Body of pancreas (tissue), 4 donors: ENCODE measurements around the gene KBTBD12. TPM values are rescaled to one million over a fixed set of nuclear protein-coding genes. Genes with fewer than 3 reads are reported as not detected.

Experiments used
- ATAC-seq: fragments of 150-250 bp; one replicate; pipeline ENCODE4 v1.9.1; 2016
- DNase-seq, 4 donors: peaks; one replicate each; pipeline ENCODE4 v3.0.0-alpha.2; 2019
- H3K27ac ChIP-seq, 4 donors: fragments of 200-600 bp; sonication (generic); 1 replicate in 3 of 4; 2 replicates in 1 of 4; pipeline versions ENCODE4 v1.5.1 to v1.6.1; 2016 to 2019; ENCODE audit warnings: mild to moderate bottlenecking in 1 of 4, mixed read lengths in 1 of 4, moderate library complexity in 1 of 4
- H3K27me3 ChIP-seq, 2 donors: fragments of 200-600 bp; sonication (generic); one replicate each; pipeline ENCODE4 v1.6.0; 2016; ENCODE audit warnings: mild to moderate bottlenecking in 1 of 2
- H3K36me3 ChIP-seq, 2 donors: fragments of 200-600 bp; sonication (generic); replicated peaks in 1 of 2; 2 replicates each; pipeline ENCODE4 v1.5.1; 2016; ENCODE audit warnings: low read depth in 2 of 2; ENCODE audit not compliant: insufficient read depth in 1 of 2
- H3K4me1 ChIP-seq: fragments of 200-600 bp; sonication (generic); one replicate; pipeline ENCODE4 v1.6.0; 2016
- H3K4me3 ChIP-seq, 2 donors: fragments of 200-600 bp; sonication (generic); 1 replicate in 1 of 2; 2 replicates in 1 of 2; pipeline ENCODE4 v1.5.1; 2016 to 2019
- H3K9me3 ChIP-seq, 3 donors: fragments of 200-600 bp; sonication (generic); 1 replicate in 2 of 3; 2 replicates in 1 of 3; pipeline ENCODE4 v1.5.1; 2016
- CTCF ChIP-seq, 7 experiments: fragments of 450-650 bp in 4 of 7; fragments of 200-600 bp in 3 of 7; sonication (generic) in 3 of 7; IDR thresholded peaks; one replicate each; pipeline ENCODE4 v1.5.1; 2016 to 2019; ENCODE audit warnings: antibody characterized with exemption in 7 of 7
- POLR2A ChIP-seq, 3 donors: fragments of 450-650 bp; IDR thresholded peaks; one replicate each; pipeline ENCODE4 v1.6.1; 2016; ENCODE audit warnings: antibody characterized with exemption in 3 of 3, mild to moderate bottlenecking in 2 of 3
- WGBS, 2 donors: methylation state at CpG; one replicate each; pipeline ENCODE4 v1.1.5; 2017; 5-methylcytosine and 5-hydroxymethylcytosine counted together
- intact Hi-C: fragments of 100-400 bp; cut with DNase I; formaldehyde crosslinking; loops from one replicate; pipeline ENCODE4 v1.15.1; 2023
- total RNA-seq, 2 donors: library from RNA; depleted of rRNA; stranded (reverse); fragments of >200 nt; gene quantifications; one replicate each; pipeline ENCODE4 v1.1.0, GENCODE V29; 2016

The KBTBD12 gene
- total RNA-seq, 2 donors from 2014 or later, result 2.0 to 3.4 TPM

GRCh38 chr3:128007033-128007424 lies 92.0 kb downstream of the KBTBD12 start:
- Histone ChIP-seq H3K36me3 (no peaks in the 10 kb centered on the region), H3K9me3 (no peaks in the 10 kb centered on the region), H3K27me3 (no peaks in the 10 kb centered on the region), H3K27ac (no peak overlapping the region), H3K4me3 (no peak overlapping the region), H3K4me1 (peaks cover 6% of the 10 kb centered on the region)
- no peak for ATAC-seq
- no peak for DNase-seq
- no peak for TF ChIP-seq POLR2A (IDR thresholded peaks at IDR 0.05)
- no peak for TF ChIP-seq CTCF (IDR thresholded peaks at IDR 0.05)
- 40 to 56% methylated on average over 11 of the region's 11 CpGs for WGBS, 2 donors
- intact Hi-C loops, result no loop called here

- Histone ChIP-seq H3K4me3 (no peak overlapping the region), H3K27ac (no peak overlapping the region), H3K9me3 (no peaks in the 10 kb centered on the region), H3K36me3 (no peaks in the 10 kb centered on the region), H3K4me1 (peaks cover 6% of the 10 kb centered on the region), H3K27me3 (no peaks in the 10 kb centered on the region)
- intact Hi-C loops, result no loop called here
- ATAC-seq (no peak), DNase-seq (no peak)
- 80 to 84% methylated on average over 12 of the region's 12 CpGs for WGBS, 2 donors
- no peak for TF ChIP-seq POLR2A (IDR thresholded peaks at IDR 0.05)
- no peak for TF ChIP-seq CTCF (IDR thresholded peaks at IDR 0.05)
Observed at GRCh38 chr3:128009952-128010846, 95.2 kb downstream of the KBTBD12 start.

GRCh38 chr3:128011140-128011539 lies 96.1 kb downstream of the KBTBD12 start:
- ATAC-seq (peak; percentile 94), DNase-seq (peak; percentile 77 to 83 (median 82))
- no peak overlapping the region for H3K4me3 ChIP-seq
- H3K27me3 ChIP-seq, result no peaks in the 10 kb centered on the region
- intact Hi-C loops, result no loop called here
- H3K4me1 ChIP-seq, result peaks cover 6% of the 10 kb centered on the region
- TF ChIP-seq POLR2A (IDR thresholded peaks at IDR 0.05) (no peak), CTCF (IDR thresholded peaks at IDR 0.05) (peak; percentile 24 to 64 (median 56))
- H3K9me3 ChIP-seq, result no peaks in the 10 kb centered on the region
- no peaks in the 10 kb centered on the region for H3K36me3 ChIP-seq
- 3 to 5% methylated on average over 11 to 12 of the region's 12 CpGs for WGBS, 2 donors
- no peak overlapping the region for H3K27ac ChIP-seq

- Histone ChIP-seq H3K4me3 (no peak overlapping the region), H3K36me3 (no peaks in the 10 kb centered on the region), H3K27me3 (no peaks in the 10 kb centered on the region), H3K9me3 (no peaks in the 10 kb centered on the region), H3K27ac (no peak overlapping the region), H3K4me1 (peaks cover 6% of the 10 kb centered on the region)
- 82% methylated on average over 14 of the region's 14 CpGs for WGBS, 2 donors
- no peak for ATAC-seq
- no peak for TF ChIP-seq POLR2A (IDR thresholded peaks at IDR 0.05)
- TF ChIP-seq CTCF (IDR thresholded peaks at IDR 0.05), result no peak
- intact Hi-C loops, result no loop called here
- DNase-seq, result no peak
Observed at GRCh38 chr3:128012050-128012449, 97.0 kb downstream of the KBTBD12 start.

GRCh38 chr3:128014548-128014947 lies 99.5 kb downstream of the KBTBD12 start:
- ATAC-seq, result no peak
- TF ChIP-seq CTCF (IDR thresholded peaks at IDR 0.05), result no peak
- TF ChIP-seq POLR2A (IDR thresholded peaks at IDR 0.05), result no peak
- Histone ChIP-seq H3K9me3 (no peaks in the 10 kb centered on the region), H3K36me3 (no peaks in the 10 kb centered on the region), H3K27ac (no peak overlapping the region), H3K4me1 (peaks cover 6% of the 10 kb centered on the region), H3K4me3 (no peak overlapping the region), H3K27me3 (no peaks in the 10 kb centered on the region)
- intact Hi-C loops, result no loop called here
- WGBS, 2 donors, result 91 to 99% methylated on average over 3 of the region's 3 CpGs
- no peak for DNase-seq
